ENCODE measurements around the gene AATK. TPM values are rescaled to one million over a fixed set of nuclear protein-coding genes. Genes with fewer than 3 reads are reported as not detected.

AATK gene
- total and polyA plus RNA-seq, 2 of the 13 experiments (the other 11 are each of a cell fraction or from before 2014, with no cell fraction given), result 2.9 to 8.4 TPM

DNA sequence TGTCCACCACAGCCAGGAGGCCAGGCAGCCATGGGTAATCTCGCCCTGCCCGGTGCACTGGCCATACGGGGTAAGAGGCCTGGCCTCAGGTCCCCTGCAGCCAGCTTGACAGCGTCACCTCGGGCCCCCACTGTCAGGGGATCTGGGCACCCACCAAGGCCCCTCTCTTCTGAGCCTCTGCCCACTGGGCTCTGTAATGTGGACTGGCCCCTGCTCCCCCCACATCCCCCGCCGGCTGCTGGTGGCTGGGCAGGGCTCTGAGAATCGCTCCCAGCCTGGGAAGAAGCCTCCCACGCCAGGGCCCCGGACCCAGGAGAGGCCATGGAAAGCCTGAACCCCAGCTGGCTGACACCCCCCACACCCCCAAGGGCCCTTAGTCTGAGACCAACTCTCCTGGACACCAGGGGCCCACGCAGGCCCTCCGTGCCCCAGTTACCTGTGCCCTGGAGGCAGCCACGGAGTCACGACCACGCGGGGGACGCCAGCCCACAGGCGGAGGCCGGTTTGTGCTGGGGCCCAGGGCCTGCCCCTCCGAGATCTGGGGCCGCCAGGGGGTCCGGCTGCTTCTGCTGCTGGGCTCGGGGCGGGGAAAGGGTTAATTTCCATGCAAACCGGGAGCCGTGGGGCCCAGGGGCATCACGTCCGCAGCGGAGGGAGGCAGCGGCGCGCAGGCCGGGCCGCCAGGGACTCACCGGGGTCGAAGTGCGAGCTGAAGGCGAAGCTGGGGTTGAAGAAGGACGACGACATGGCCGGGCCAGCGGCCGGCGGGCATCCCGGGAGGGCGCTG is 582 bp downstream of the AATK start, which contains the start of gene PVALEF (continued):
- TF ChIP-seq, protein P1, sequence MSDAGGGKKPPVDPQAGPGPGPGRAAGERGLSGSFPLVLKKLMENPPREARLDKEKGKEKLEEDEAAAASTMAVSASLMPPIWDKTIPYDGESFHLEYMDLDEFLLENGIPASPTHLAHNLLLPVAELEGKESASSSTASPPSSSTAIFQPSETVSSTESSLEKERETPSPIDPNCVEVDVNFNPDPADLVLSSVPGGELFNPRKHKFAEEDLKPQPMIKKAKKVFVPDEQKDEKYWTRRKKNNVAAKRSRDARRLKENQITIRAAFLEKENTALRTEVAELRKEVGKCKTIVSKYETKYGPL (CRISPR knock-in tag; IDR thresholded peaks at IDR 0.05), result no peak
- peak; percentile 70; the same call in 1 of the 2 replicates for TF ChIP-seq SIN3A (IDR thresholded peaks at IDR 0.05; ENCODE audit: borderline replicate concordance, low read depth, low read length)
- TF ChIP-seq, protein P2, sequence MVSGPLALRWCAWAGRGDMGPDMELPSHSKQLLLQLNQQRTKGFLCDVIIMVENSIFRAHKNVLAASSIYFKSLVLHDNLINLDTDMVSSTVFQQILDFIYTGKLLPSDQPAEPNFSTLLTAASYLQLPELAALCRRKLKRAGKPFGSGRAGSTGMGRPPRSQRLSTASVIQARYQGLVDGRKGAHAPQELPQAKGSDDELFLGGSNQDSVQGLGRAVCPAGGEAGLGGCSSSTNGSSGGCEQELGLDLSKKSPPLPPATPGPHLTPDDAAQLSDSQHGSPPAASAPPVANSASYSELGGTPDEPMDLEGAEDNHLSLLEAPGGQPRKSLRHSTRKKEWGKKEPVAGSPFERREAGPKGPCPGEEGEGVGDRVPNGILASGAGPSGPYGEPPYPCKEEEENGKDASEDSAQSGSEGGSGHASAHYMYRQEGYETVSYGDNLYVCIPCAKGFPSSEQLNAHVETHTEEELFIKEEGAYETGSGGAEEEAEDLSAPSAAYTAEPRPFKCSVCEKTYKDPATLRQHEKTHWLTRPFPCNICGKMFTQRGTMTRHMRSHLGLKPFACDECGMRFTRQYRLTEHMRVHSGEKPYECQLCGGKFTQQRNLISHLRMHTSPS (CRISPR knock-in tag; IDR thresholded peaks at IDR 0.05; ENCODE audit: low read depth), result peak; percentile 81; the same call in 1 of the 2 replicates
- no peak; the same call in 1 of the 2 replicates for TF ChIP-seq ZNF230 (CRISPR knock-in tag; IDR thresholded peaks at IDR 0.05)
- TF ChIP-seq ESRRA (CRISPR knock-in tag; IDR thresholded peaks at IDR 0.05; ENCODE audit: low read depth), result no peak; the same call in 1 of the 2 replicates
- TF ChIP-seq RAD51 (IDR thresholded peaks at IDR 0.05; ENCODE audit: borderline replicate concordance), result no peak
- no peak for TF ChIP-seq ONECUT2 (CRISPR knock-in tag; IDR thresholded peaks at IDR 0.05)
- TF ChIP-seq ZNF329 (CRISPR knock-in tag; IDR thresholded peaks at IDR 0.05; ENCODE audit: low read depth), result no peak
- peak; percentile 62; the same call in 1 of the 2 replicates for TF ChIP-seq NRL (CRISPR knock-in tag; IDR thresholded peaks at IDR 0.05; ENCODE audit: borderline replicate concordance)
- TF ChIP-seq ZNF430 (CRISPR knock-in tag; IDR thresholded peaks at IDR 0.05), result peak; percentile 42; the same call in 1 of the 2 replicates
- TF ChIP-seq MTA3 (CRISPR knock-in tag; IDR thresholded peaks at IDR 0.05), result no peak
- 0 out of 2 replicates have a peak, but pooled peaks have one; percentile 59 for TF ChIP-seq SALL2 (CRISPR knock-in tag; IDR thresholded peaks at IDR 0.05)
- TF ChIP-seq ZNF607 (CRISPR knock-in tag; IDR thresholded peaks at IDR 0.05; ENCODE audit: borderline replicate concordance), result peak; percentile 54; the same call in 1 of the 2 replicates
- TF ChIP-seq ZNF792 (CRISPR knock-in tag; IDR thresholded peaks at IDR 0.05), result peak; percentile 83
- TF ChIP-seq SMC3 (IDR thresholded peaks at IDR 0.05; ENCODE audit: low read length), result no peak
- peak; percentile 78; the same call in 1 of the 2 replicates for TF ChIP-seq ZNF205 (CRISPR knock-in tag; IDR thresholded peaks at IDR 0.05)
- TF ChIP-seq SATB2 (CRISPR knock-in tag; IDR thresholded peaks at IDR 0.05), result peak; percentile 87; the same call in 1 of the 2 replicates
- TF ChIP-seq, protein P3, sequence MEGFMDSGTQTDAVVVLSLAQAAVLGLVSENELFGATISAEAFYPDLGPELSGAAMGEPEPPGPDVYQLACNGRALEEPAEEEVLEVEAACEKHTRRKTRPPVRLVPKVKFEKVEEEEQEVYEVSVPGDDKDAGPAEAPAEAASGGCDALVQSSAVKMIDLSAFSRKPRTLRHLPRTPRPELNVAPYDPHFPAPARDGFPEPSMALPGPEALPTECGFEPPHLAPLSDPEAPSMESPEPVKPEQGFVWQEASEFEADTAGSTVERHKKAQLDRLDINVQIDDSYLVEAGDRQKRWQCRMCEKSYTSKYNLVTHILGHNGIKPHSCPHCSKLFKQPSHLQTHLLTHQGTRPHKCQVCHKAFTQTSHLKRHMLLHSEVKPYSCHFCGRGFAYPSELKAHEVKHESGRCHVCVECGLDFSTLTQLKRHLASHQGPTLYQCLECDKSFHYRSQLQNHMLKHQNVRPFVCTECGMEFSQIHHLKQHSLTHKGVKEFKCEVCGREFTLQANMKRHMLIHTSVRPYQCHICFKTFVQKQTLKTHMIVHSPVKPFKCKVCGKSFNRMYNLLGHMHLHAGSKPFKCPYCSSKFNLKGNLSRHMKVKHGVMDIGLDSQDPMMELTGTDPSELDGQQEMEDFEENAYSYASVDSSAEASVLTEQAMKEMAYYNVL (CRISPR knock-in tag; IDR thresholded peaks at IDR 0.05; ENCODE audit: borderline replicate concordance), result no peak; the same call in 1 of the 2 replicates
- no peak; the same call in 1 of the 2 replicates for TF ChIP-seq ZNF326 (CRISPR knock-in tag; IDR thresholded peaks at IDR 0.05; ENCODE audit: borderline replicate concordance)
- TF ChIP-seq, protein P4, sequence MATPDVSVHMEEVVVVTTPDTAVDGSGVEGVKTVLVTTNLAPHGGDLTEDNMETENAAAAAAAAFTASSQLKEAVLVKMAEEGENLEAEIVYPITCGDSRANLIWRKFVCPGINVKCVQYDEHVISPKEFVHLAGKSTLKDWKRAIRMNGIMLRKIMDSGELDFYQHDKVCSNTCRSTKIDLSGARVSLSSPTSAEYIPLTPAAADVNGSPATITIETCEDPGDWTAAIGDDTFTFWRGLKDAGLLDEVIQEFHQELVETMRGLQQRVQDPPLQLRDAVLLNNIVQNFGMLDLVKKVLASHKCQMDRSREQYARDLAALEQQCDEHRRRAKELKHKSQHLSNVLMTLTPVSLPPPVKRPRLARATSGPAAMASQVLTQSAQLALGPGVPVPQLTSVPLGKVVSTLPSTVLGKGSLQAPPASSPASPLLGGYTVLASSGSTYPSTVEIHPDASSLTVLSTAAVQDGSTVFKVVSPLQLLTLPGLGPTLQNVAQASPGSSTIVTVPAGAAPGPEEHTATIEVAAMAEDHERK (CRISPR knock-in tag; IDR thresholded peaks at IDR 0.05; ENCODE audit: low read depth), result 0 out of 2 replicates have a peak, but pooled peaks have one; percentile 37
- TF ChIP-seq MAFK (conservative IDR thresholded peaks at IDR 0.05 in 1 of 2, IDR thresholded peaks at IDR 0.05 in 1 of 2; ENCODE audit: low read length in 2 of 2), result no peak

All from HepG2 (cell line).